Stimulated activated CD4-positive, alpha-beta T cell treated with anti-CD3 and anti-CD28 coated beads, Interleukin-4, amount 100 ng/mL, for 24 hours (primary cell): Measurements from ENCODE around the gene PAFAH1B1.
"Not testable (repeated sequence)": the region's sequence is repeated elsewhere in the genome, so short reads cannot be mapped to it uniquely, and the experiment has no call there.

Experiments used
- DNase-seq: peaks from one replicate; pipeline ENCODE4 v3.0.0-alpha.2; 2020

Gene PAFAH1B1

DNA sequence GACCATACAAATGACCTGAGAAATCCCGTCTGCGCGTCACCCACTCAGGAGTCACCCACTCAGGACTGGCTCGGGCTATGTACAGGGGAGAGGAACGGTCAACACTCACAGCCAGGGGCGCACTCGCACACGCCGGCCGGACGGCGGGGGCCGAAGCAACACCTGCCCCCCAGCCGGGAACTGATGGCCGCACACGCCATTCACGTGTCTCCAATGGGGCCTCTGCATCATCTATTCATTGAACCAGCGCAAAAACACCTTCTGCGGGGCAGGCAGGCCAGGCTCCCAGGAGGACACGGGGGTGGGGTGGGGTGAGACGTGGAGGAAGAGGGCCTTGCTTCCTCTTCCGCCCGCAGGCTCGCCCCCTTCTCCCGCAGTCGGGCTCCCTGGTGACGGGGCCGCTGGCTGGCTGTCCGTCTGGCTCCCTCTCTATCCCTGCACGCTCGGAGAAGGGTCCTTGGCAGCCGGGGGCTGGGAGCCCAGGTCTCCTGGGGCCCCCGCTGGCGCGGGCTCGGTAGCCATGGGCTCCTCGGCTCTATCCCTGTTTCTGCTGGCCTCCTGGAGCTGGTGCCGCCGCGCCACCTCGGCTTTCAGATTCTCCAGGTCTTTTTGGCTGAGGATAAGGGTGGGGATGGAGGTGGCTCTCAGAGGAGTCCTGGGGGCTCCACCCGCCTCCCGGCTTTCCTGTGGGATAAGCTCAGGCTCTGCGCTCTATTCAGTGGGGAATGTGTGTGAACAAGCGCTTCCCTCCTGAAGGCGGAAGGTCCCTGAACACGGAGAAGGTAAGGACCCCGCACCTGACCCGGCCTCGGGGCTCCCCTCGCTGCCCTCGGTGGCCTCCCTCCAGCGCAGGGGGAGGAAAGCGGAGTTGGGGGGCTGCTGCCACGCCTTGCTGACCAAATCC, 97.0 kb downstream of the PAFAH1B1 start:
- no peak for DNase-seq

DNA sequence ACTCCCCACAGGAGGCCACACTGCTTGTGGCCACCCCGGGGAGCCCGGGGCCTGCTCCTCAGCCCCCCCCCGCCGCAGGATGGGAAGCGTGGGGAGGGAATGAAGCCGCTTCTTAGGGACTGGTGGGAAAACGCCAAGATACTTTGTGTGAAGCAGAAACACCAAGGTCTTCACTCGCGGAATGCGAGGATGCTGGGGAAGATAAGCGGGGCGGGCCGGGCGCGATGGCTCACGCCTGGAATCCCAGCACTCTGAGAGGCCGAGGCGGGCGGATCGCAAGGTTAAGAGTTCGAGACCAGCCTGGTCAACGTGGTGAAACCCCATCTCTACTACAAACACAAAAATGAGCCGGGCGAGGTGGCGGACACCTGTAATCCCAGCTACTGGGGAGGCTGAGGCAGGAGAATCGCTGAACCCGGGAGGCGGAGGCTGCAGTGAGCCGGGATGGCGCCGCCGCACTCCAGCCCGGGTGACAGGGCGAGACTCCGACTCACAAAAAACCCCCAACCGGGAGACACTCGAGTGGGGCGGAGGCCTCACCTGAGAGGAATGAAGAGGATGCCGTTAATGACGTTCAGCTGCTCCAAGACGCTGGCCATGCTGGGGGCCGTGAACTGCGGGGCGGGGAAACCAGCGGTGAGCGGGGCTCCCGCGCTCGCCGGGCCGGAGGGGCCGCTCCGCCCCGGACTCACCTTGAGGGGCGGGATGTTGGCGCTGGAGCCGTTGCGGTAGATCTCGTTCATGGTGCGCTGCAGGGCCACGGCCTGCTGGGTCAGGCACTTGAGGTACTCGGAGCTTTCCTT, 97.8 kb downstream of the PAFAH1B1 start:
- no peak for DNase-seq

DNA sequence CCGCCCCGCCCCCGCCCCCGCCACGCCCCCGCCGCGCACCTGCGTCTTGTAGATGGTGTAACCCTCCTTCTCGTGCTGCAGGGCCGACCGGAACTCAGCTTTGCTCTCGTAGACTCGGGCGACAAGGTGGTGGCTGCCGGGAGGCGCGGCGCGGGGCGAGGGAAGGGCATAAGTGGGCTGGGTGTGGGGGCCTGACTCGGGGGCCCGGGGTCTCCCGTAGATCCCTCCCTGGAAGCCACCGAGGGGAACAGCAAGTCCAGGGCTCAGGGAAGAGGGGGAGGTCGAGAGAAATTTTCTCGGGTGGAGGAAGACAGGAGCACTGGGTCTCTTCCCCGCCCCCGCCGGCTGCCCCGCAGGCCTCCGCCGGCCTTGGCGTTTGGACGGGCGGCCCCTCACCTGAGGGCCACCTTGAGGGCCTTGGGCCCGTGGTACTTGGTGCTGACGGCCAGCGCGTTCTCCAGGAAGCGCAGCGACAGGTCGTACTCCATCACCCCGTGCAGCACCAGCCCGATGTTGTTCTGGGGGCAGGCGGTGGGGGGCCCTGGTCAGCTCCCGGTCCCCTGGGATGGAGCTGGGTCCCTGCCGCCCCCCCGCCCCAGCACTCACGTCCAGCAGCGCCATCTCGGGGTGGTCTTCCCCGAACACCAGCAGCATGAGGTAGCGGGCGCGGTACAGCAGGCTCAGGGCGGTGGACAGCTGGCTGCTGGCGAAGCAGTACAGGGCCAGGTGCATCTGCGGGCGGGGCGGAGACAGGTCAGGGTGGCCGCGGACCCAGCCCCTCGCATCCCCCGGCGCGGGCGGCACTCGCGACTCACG, 98.7 kb downstream of the PAFAH1B1 start:
- DNase-seq: no peak

DNA sequence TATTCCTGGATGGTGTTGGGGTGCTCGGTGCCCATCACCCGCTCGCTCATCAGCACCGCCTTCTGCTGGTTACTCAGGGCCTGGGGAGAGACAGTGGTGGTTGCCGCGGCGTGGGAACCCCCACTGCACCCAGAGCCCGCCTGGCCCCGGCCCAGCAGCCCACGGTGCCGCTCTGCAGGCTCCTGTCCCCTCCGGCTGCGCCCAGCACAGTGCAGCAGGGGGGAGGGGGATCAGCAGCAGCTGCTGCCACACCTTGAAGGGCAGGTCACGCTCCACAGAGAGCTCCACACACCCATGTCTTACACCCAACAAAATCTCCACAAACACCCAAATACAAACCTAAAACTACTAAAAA, 99.3 kb downstream of the PAFAH1B1 start:
- no peak for DNase-seq

DNA sequence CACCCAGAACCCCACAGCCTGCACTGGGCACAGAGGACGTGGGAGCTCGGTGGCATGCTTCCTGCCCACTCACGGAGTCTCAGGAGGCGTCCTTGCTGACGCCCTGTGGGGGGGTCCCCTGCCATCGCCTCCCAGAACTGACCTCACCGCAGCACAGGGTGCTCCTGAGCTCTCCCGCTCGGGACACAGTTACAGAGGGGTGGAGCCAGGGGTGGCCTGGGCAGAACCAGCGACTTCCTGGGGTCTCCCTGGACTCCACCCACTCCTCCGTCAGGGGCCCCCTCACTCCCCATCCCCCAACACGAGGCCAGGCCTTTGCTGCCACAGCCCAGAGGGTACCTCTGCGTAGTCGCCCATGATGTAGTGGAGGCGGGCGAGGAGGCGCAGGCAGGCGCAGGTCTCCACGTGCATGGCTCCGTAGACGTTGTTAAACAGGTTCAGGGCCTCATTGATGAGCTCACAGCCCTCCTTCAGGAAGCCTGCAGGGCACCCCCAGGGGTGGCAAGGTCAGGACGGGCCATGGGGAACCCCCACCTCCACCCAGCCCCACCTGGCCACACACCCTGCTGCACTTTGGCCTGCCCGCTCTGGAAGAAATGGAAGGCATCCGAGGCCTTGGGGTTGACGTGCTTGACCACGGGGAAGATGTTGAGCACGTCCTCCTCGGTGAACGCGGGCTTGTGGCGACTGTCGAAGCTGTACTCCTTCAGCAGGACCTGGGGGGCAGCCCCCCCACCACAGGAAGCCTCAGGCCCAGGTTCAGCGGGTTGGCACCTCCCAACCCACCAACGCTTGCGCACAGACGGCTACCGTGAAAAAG, 100.3 kb downstream of the PAFAH1B1 start:
- DNase-seq: no peak

DNA sequence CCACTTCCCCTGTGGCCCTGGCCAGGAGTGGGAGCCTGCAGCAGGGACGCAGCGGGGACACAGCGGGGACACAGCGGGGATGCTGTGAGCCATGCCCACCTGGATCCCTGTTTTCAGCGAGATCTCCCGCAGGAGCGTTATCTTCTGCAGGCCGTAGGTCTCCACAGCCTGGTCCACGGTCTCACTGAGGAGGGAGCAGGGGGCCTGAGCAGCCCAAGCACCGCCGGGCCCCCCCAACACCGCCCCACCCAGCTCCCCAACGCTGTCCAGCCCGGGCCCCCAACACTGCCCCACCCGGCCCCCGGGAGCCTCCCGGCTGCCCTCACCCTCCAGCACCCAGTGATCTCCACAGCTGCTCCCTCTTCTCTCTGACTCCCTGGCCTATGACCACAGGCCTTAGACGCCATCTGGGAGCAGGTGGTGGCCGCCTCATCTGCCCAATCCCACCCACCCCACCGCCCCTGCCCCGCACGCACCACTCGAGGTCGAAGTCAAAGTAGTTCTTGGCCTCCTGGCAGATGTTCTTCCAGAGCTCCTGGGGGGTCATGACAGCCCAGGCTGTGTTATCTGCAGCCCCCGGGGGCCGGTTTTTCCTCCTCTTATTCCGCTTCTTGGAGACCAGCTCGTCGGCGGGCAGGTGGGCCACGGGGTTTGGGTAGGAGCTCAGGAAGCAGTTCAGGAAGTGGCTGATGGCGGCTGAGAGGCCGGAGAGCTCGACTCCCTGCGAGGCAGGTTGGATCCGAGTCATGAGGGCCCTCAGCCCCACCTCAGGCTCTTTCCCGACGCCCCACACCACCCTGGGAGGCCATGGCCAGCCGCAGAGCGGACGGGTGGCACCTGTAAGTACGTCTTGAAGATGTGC, 101.2 kb downstream of the PAFAH1B1 start:
- DNase-seq: no peak

DNA sequence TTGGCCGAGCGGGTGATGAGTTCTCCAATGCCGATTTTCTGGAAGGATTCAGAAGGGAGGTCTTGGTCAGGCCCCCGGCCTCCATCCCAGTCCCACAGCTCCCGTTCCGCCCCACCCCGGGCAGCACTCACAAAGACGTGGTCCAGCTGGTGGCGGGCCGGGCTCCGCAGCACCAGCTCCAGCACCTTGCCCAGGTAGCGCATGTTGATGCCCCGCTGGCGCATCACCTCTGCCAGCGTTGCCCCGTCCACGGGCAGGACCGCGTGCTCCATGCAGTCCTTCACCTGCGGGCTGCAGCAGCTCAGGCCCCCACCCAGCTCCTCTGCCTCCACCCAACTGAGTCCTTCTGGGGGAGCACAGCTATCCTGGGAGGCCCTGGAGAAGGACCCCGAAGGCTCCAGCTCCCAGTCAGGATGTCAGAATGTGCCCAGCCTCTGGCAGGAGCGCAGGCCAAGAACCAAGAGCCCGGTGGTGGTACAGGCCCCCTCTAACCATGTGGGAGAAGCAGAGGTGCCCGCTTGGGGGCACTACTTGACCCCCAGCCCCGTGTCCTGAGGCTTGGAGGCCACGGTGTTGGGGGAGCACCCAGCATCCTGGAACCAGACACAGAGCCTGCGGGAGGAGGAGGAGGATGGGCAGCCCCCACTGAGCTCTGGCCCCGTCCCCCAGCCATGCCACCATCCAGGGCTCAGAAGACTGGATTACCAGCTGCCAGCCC, 101.9 kb downstream of the PAFAH1B1 start:
- no peak for DNase-seq

DNA sequence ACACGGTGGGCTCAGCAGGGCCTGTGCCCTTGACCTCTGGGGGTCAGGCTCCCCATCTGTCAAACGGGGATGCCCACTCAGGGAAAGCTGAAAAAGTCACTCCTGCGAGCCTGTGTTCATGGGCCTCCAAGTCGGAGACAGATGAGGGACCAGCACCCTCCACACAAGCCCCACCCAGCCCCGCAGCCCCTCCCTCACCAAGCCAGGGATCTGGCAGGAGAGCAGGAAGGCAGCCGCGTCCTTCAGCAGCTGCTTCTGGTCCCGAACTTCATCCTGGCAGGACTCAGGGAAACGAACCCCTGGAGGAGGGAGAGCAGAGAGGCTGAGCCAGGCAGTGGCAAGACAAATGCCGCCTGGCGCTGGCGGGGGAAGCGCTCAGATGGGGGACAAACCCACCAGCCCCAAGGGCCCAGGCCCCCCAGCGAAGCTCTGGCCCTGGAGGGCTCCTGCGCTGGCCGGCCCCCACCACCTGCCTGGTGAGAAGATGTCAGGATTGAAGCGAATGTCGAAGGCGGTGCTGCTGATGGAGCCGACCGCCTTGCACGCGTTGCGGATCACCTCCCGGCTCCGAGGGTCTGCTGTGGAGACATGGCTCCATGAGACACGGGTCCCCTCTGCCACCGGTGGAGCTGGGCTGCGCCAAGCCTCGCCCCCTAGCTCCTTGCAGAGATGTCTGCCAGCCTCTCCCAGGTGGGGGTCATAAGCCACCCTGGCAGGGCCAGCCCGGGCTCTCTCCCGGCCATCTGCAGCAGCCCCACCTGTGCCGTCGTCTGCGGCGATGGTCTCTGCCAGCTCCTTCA, 102.7 kb downstream of the PAFAH1B1 start:
- no peak for DNase-seq

DNA sequence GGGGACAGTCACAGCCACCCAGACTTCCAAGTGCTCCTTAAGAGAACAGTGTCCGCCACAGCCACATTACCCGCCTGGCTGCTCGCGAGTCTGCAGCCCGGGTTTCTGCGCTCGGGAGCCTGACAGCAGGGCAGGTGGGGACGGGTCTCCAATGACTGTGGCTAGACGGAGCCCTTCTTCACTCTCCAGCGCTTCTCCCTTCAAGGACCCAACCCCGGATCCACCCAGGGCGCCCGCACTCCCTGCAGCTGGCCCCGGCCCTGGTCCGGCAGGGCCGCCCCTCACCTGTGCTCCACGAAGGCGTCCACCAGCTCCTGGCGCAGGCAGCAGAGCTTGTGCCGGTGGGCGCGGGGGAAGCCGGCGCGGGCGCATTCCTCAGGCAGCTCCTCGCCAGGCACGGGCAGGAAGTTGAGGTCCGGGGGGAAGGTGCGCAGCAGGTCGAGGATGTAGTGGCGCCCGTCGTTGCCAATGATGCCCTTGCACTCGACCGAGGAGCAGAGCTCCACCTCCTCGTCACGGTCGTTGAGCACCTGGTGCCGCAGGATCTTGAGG, 104.2 kb downstream of the PAFAH1B1 start:
- DNase-seq: no peak

DNA sequence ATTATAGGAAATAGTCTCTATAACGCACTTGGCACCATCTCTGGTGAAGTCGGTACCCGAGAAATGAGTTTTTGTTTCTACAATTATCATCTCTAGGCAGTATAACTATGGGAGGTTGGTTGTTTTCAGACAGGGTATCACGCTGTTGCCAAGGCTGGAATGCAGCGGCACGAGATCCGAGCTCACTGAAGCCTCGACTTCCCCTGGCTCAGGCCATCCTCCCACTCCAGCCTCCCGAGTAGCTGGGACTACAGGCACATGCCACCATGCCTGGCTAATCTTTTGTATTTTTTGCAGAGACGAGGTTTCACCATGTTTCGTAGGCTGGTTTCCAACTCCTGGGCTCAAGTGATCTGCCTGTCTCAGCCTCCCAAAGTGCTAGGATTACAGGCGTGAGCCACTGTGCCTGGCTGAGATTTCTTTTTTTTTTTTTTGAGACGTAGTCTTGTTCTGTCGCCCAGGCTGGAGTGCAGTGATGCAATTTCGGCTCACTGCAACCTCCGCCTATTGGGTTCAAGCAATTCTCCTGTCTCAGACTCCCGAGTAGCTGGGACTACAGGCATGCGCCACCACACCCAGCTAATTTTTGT, 105.9 kb downstream of the PAFAH1B1 start:
- DNase-seq: not testable (repeated sequence)

DNA sequence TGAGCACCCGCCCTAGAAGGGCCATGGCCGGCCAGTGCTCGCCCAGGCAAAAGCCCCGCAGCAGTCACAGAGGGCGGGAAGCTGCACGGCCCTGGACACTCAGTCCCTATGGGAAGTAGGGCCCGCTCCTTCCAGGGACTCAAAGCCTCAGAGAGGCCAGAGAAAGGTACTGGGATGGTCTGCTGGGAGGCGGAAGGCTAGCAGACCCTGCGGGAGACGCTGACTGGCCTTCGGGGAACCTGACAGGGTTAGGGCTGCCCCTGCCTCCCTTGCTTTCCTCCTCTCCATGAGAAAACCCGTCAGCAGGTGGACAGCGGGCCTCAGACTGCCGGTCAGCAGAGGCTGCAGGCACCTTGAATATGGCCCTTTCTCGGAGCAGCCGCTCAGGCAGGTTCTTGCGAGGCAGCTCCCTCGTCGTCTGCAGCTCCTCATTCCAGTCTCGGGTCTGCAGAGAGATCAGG, 106.6 kb downstream of the PAFAH1B1 start:
- no peak for DNase-seq

DNA sequence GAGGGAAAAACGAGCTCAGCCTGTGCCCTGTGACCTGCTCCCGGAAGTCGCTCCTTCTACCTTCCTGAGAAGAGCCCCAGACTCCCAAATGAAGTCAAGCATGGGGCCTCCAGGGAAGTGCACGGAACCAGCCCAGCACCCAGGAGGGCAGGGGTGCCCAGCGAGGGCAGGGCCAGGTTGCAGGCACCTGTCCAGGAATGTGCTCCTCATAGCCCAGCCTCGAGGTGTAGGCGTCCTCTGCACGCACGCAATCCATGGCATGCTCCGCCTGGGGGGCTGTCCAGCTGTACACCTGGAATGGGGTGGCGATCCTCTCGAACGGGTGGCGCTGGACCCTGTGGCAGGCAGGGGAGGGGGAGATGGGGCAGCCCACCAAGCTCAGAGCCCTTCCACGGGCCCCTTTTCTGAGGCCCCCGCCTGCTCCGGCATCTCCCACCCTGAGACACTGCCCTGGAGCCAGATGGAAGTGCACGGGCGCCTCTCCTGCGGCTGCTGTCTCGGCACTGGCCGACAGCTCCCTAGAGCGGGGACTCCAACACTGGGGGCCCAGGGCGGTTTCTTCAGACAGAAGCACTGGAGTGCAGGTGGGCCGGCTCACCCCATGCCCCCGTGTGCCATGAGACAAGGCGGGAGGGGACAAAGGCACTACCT, 107.2 kb downstream of the PAFAH1B1 start:
- DNase-seq: no peak

DNA sequence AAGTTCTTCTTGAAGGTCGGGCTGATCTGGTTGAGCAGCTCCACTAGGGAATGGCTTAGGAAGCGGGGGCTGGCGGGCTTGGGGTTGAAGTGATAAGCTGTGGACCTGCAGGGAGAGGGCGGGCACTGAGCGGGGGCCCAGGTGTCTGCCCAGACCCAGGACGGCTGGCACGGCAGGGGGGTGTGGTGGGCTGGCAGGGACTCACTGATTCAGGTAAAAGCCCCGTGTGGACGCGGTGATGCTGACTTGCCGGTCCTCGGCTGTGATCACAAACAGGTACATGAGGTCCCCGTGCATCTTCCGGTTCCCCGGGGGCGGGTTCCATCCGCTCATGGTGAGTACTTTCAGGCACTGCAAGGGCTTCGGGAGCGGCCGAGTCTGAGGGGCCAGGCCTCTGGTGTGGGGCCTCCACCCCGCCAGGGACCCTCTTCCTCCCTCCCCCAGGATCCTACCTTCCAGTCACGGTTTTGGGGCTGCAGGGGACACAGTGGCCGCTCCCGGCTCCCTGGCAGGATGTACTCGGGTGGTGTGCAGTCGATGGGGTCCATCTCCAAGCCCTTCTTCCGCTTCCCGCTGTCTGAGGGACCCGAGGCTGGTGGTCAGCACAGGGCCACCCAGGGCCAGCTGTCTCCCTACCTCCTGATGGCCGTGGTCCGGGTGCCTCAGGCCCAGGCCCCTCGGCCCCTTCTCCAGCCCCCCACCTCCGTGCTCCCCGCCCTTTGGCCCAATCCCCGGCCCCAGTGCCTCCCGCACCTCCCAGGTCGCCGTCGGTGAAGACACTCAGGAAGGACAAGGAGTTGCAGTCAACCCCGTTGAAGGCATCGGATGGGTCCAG, 107.9 kb downstream of the PAFAH1B1 start:
- no peak for DNase-seq

DNA sequence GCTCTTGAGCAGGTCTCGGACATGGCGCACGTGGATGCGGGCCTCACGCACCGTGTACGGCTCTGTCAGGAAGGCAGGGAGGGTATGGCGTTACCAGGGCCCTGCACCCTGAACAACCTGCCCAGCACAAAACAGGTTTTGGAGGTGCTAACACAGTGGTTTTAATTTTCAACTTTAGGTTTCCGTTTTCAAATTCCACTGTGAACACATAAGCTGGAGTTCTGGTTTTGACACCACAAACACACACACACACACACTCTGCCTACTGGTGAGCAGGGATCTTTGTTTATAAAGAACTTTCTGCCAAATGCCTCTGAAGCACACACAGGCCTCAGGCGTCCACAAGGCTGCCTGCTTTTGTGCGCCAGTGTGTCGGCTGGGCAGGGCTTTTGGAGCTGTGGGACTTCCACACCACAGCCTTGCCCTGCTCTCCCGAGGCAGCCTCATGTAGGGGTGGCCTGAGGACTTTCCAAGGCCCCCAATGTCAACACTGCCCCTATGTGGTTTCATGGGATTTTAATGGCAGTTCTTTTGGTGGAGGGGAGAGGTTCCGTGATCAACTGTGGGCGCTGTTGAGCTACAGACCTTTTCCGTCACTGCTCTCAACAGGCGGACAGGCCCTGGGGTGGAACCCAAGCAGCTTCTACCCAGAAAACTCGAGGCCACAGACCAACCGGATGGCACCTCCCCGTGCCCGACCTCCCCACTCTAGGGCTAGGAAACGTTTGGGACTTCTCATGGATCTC, 108.7 kb downstream of the PAFAH1B1 start:
- no peak for DNase-seq

DNA sequence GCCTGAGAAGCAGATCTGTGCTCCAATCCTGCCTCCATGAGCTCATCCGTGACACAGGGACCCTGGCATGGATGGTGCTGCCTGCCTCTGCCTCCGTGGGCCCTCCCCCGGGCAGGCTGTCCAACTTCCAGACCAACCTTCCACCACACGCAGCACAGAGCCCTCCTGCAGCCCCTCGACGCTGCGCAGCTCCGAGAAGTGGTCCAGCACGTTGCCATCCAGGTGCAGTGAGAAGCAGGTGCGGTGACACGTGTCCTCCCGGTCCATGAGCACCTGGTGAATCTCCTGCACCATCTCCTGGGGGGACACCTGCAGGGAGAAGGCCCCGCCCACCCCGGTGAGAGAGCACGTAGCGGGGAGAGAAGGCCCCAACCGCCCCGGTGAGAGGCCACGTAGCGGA, 109.7 kb downstream of the PAFAH1B1 start:
- no peak for DNase-seq

DNA sequence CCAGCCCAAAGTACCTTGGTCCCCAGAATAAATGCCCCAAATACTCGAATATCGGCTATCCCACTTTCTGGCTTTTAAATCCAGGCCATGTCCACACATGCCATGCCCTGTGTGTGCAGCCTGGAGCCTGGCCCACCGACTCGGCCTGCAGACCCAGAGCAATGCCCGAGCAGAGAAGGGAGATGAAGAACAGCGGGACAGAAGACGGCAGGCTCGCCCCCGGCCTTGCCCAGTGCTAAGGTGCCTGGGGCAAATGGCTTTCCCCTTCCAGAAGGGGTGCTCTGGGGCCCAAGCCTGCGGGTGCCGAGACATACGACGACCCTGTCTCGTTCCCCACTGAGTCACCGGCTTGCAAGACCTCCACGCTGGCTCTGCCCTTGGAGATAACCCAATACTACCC, 110.2 kb downstream of the PAFAH1B1 start:
- no peak for DNase-seq
